NOMO-1 treated with dmso at 0.1 percent for 144 hours (cell line): ENCODE data around the gene NBEAL2.
"Not testable (repeated sequence)": the region's sequence is repeated elsewhere in the genome, so short reads cannot be mapped to it uniquely, and the experiment has no call there.

Experiments
- DNase-seq: peaks from one replicate; lab custom pipeline; 2025; ENCODE audit not compliant: unreplicated experiment; lab: John Stamatoyannopoulos, UW

The NBEAL2 gene

GRCh38 chr3:47034868-47035489 is 55.5 kb downstream of the NBEAL2 start:
- DNase-seq, result no peak

- DNase-seq, result no peak
Observed at GRCh38 chr3:47035645-47036044, 56.2 kb downstream of the NBEAL2 start.

- no peak for DNase-seq
Observed at GRCh38 chr3:47036145-47036544, 56.7 kb downstream of the NBEAL2 start.

GRCh38 chr3:47037302-47037701 is 57.8 kb downstream of the NBEAL2 start:
- DNase-seq, result not testable (repeated sequence)

- DNase-seq, result no peak
Observed at GRCh38 chr3:47041114-47041513, 61.6 kb downstream of the NBEAL2 start.

GRCh38 chr3:47042231-47042791 is 62.8 kb downstream of the NBEAL2 start:
- DNase-seq, result no peak

GRCh38 chr3:47047069-47047468 is 67.6 kb downstream of the NBEAL2 start:
- DNase-seq, result no peak

GRCh38 chr3:47047673-47048072 is 68.2 kb downstream of the NBEAL2 start:
- no peak for DNase-seq

GRCh38 chr3:47054412-47054811 is 74.9 kb downstream of the NBEAL2 start:
- DNase-seq, result no peak

- no peak for DNase-seq
Observed at GRCh38 chr3:47056705-47057104, 77.2 kb downstream of the NBEAL2 start.

- DNase-seq, result no peak
Observed at GRCh38 chr3:47057212-47057671, 77.8 kb downstream of the NBEAL2 start.
